ENCODE data around the gene C5orf47. TPM values are rescaled to one million over a fixed set of nuclear protein-coding genes. Genes with fewer than 3 reads are reported as not detected.

Gene C5orf47
- total and polyA plus RNA-seq, 2 of the 4 experiments (the other 2 are of a cell fraction) = not detected

DNA sequence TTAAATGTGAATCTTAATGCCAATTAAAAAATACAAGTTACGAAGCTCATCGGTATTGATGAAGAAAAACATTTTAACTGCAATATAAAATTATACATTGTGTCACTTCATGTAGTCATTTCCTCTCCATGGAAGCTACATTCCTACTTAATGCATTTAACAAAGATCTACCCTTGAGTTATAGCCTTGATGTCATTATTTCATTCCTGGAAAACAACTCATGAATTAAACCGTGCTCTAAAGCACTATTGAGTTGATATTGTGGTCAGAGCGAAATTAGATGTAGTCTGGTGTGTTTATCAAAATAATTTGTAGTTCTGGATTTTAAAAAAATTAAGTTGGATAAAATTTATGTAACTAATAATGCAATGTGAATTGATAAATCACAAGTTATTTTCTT lies 11.1 kb downstream of the C5orf47 start:
- no peak overlapping the region for H3K14ac ChIP-seq (replicated peaks; ENCODE audit: low read depth, low read length)
- no peak overlapping the region for H3K23ac ChIP-seq (ENCODE audit: low read depth, low read length)
- H3K27ac ChIP-seq (ENCODE audit: insufficient read depth, low read length) = no peak overlapping the region
- POLR2A ChIA-PET (ENCODE audit: unreplicated experiment) = interaction anchor here (0.6 kb wide), 1 partner anchor 122 kb away, joined by 4 read pairs; no protein-coding TSS in a partner anchor
- ATAC-seq (ENCODE audit: low read depth) (no peak), DNase-seq (no peak)
- H2AK9ac ChIP-seq (replicated peaks; ENCODE audit: low read depth, low read length, poor library complexity) = no peak overlapping the region
- H4K20me1 ChIP-seq (ENCODE audit: insufficient read depth, low read length) = no peaks in the 10 kb centered on the region
- WGBS, 2 experiments (ENCODE audit: extremely low coverage in 2 of 2, insufficient read length in 1 of 2) = no CpG with 5 or more reads among the region's 4 CpGs
- no peak overlapping the region for H2BK15ac ChIP-seq (ENCODE audit: low read depth, low read length)
- H3K4me3 ChIP-seq (ENCODE audit: insufficient read depth, low read depth, low read length) = no peak overlapping the region
- no peak overlapping the region for H3K18ac ChIP-seq (ENCODE audit: low read depth, low read length)
- no peaks in the 10 kb centered on the region for H3K9me3 ChIP-seq (ENCODE audit: control insufficient read depth, insufficient read depth, low read length)
- H4K5ac ChIP-seq (ENCODE audit: low read depth, low read length) = no peak overlapping the region
- no peaks in the 10 kb centered on the region for H3K36me3 ChIP-seq (ENCODE audit: control insufficient read depth, insufficient read depth, low read length)
- intact Hi-C loops (cut with micrococcal nuclease) (no loop called here), in situ Hi-C loops (cut with MboI; ENCODE audit: low sequenced_read_pairs) (no loop called here), dilution Hi-C loops (cut with HindIII; ENCODE audit: low sequenced_read_pairs, unreplicated experiment) (no loop called here)
- TF ChIP-seq MAFK (IDR thresholded peaks at IDR 0.05; ENCODE audit: low read depth, low read length) (no peak), BHLHE40 (IDR thresholded peaks at IDR 0.05; ENCODE audit: low read depth, low read length) (no peak), MXI1 (IDR thresholded peaks at IDR 0.05; ENCODE audit: borderline replicate concordance, low read depth, low read length) (no peak), RAD21 (IDR thresholded peaks at IDR 0.05; ENCODE audit: low read length) (no peak), NFE2L2 (IDR thresholded peaks at IDR 0.05; ENCODE audit: low read depth, low read length) (no peak), RCOR1 (IDR thresholded peaks at IDR 0.05; ENCODE audit: insufficient replicate concordance, low read length) (no peak), MAZ (IDR thresholded peaks at IDR 0.05; ENCODE audit: borderline replicate concordance, low read depth, low read length) (no peak), CEBPB (IDR thresholded peaks at IDR 0.05; ENCODE audit: low read depth, low read length) (no peak), CHD1 (IDR thresholded peaks at IDR 0.05; ENCODE audit: low read depth, low read length) (no peak), RFX5 (IDR thresholded peaks at IDR 0.05; ENCODE audit: low read depth, low read length) (no peak)
- TF ChIP-seq, protein P1, sequence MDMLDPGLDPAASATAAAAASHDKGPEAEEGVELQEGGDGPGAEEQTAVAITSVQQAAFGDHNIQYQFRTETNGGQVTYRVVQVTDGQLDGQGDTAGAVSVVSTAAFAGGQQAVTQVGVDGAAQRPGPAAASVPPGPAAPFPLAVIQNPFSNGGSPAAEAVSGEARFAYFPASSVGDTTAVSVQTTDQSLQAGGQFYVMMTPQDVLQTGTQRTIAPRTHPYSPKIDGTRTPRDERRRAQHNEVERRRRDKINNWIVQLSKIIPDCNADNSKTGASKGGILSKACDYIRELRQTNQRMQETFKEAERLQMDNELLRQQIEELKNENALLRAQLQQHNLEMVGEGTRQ (IDR thresholded peaks at IDR 0.05; ENCODE audit: low read depth, low read length) = no peak
- TF ChIP-seq, protein P2, sequence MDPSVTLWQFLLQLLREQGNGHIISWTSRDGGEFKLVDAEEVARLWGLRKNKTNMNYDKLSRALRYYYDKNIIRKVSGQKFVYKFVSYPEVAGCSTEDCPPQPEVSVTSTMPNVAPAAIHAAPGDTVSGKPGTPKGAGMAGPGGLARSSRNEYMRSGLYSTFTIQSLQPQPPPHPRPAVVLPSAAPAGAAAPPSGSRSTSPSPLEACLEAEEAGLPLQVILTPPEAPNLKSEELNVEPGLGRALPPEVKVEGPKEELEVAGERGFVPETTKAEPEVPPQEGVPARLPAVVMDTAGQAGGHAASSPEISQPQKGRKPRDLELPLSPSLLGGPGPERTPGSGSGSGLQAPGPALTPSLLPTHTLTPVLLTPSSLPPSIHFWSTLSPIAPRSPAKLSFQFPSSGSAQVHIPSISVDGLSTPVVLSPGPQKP (IDR thresholded peaks at IDR 0.05; ENCODE audit: borderline replicate concordance, low read depth, low read length) = no peak
- TF ChIP-seq, protein P3, sequence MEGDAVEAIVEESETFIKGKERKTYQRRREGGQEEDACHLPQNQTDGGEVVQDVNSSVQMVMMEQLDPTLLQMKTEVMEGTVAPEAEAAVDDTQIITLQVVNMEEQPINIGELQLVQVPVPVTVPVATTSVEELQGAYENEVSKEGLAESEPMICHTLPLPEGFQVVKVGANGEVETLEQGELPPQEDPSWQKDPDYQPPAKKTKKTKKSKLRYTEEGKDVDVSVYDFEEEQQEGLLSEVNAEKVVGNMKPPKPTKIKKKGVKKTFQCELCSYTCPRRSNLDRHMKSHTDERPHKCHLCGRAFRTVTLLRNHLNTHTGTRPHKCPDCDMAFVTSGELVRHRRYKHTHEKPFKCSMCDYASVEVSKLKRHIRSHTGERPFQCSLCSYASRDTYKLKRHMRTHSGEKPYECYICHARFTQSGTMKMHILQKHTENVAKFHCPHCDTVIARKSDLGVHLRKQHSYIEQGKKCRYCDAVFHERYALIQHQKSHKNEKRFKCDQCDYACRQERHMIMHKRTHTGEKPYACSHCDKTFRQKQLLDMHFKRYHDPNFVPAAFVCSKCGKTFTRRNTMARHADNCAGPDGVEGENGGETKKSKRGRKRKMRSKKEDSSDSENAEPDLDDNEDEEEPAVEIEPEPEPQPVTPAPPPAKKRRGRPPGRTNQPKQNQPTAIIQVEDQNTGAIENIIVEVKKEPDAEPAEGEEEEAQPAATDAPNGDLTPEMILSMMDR (conservative IDR thresholded peaks at IDR 0.05; ENCODE audit: low read depth, low read length) = no peak
- no peak overlapping the region for H3K4ac ChIP-seq (ENCODE audit: low read depth, low read length)
- H3K4me1 ChIP-seq (ENCODE audit: control insufficient read depth, insufficient read depth, low read length) = no peaks in the 10 kb centered on the region
- H2AFZ ChIP-seq (replicated peaks; ENCODE audit: low read length, poor library complexity) = no peak overlapping the region
- no TSS peak for BruUV-seq (replicated peaks)
- H3K9ac ChIP-seq (ENCODE audit: low read depth, low read length) = no peak overlapping the region
- no peaks in the 10 kb centered on the region for H3K79me1 ChIP-seq (ENCODE audit: low read depth in 1 of 2, low read length in 2 of 2)
- H2AK5ac ChIP-seq (ENCODE audit: low read depth, low read length) = no peak overlapping the region
- no peak overlapping the region for H3K4me2 ChIP-seq (ENCODE audit: low read depth, low read length)
- H2BK120ac ChIP-seq (ENCODE audit: low read depth, low read length) = no peak overlapping the region
- no peak overlapping the region for H4K8ac ChIP-seq (ENCODE audit: low read depth in 2 of 2, low read length in 2 of 2)
- CTCF ChIA-PET = no interaction called here
- H3K56ac ChIP-seq (ENCODE audit: extremely low read depth, insufficient read depth, low read length) = no peak overlapping the region
- H2BK20ac ChIP-seq (ENCODE audit: low read depth, low read length) = no peak overlapping the region
- no peak overlapping the region for H2BK5ac ChIP-seq (ENCODE audit: low read depth, low read length, poor library complexity, severe bottlenecking)
- no peaks in the 10 kb centered on the region for H3K27me3 ChIP-seq (ENCODE audit: control insufficient read depth, insufficient read depth, low read length)
- no peaks in the 10 kb centered on the region for H3K9me1 ChIP-seq (ENCODE audit: insufficient read depth, low read length)
- no peak overlapping the region for H4K91ac ChIP-seq (ENCODE audit: insufficient read depth, low read depth, low read length)

All from IMR-90 (cell line).